PC-9 (cell line): Measurements from ENCODE around the gene CMSS1. TPM values are rescaled to one million over a fixed set of nuclear protein-coding genes. Genes with fewer than 3 reads are reported as not detected.

Experiments
- BruUV-seq: library from RNA; stranded (reverse); fragments of 400-500 nt; replicated peaks from 2 replicates; lab custom pipeline; 2021; lab: Mats Ljungman, UMichigan
- CTCF ChIA-PET: fragments of 300-600 bp; sonication (Branson Sonifier 250); formaldehyde crosslinking; loops from one replicate; lab custom pipeline; 2022; ENCODE audit warnings: antibody characterized with exemption; lab: Charles Lee
- POLR2A ChIA-PET: fragments of 300-600 bp; sonication (Branson Sonifier 250); formaldehyde crosslinking; loops from one replicate; lab custom pipeline; 2022; ENCODE audit warnings: antibody characterized with exemption; ENCODE audit not compliant: unreplicated experiment; lab: Charles Lee
- DNase-seq, 2 experiments: peaks; one replicate each; pipeline versions ENCODE4 v3.0.0 to v3.0.0-alpha.2; 2015 to 2022; ENCODE audit warnings: mixed read lengths in 1 of 2
- H2AFZ ChIP-seq: fragments of 200-600 bp; sonication (generic); 2 replicates; pipeline ENCODE4 v1.8.1; 2017; ENCODE audit warnings: antibody characterized with exemption
- H3F3A ChIP-seq: fragments of 200-600 bp; sonication (generic); 2 replicates; pipeline ENCODE4 v1.8.1; 2017; ENCODE audit warnings: antibody characterized with exemption, mild to moderate bottlenecking, low read depth; ENCODE audit not compliant: insufficient read depth
- H3K27ac ChIP-seq: fragments of 200-600 bp; sonication (generic); 2 replicates; pipeline ENCODE4 v1.6.1; 2016; ENCODE audit warnings: mixed run types
- H3K27me3 ChIP-seq: fragments of 200-600 bp; sonication (generic); 2 replicates; pipeline ENCODE4 v1.6.1; 2016; ENCODE audit warnings: low read depth, mixed run types; ENCODE audit not compliant: insufficient read depth
- H3K36me3 ChIP-seq: fragments of 200-600 bp; sonication (generic); 2 replicates; pipeline ENCODE4 v1.6.1; 2016; ENCODE audit warnings: low read depth, mixed run types
- H3K4me1 ChIP-seq: fragments of 200-600 bp; sonication (generic); replicated peaks from 2 replicates; pipeline ENCODE4 v1.6.1; 2016; ENCODE audit warnings: mixed run types; ENCODE audit not compliant: insufficient read depth
- H3K4me2 ChIP-seq: fragments of 200-600 bp; sonication (generic); 2 replicates; pipeline ENCODE4 v1.6.1; 2017; ENCODE audit warnings: mixed run types
- H3K4me3 ChIP-seq: fragments of 200-600 bp; sonication (generic); 2 replicates; pipeline ENCODE4 v1.6.1; 2016; ENCODE audit warnings: mixed run types
- H3K79me2 ChIP-seq: fragments of 200-600 bp; sonication (generic); 2 replicates; pipeline ENCODE4 v1.6.1; 2017; ENCODE audit warnings: low read depth, mixed run types
- H3K9me2 ChIP-seq: fragments of 200-600 bp; sonication (generic); 2 replicates; pipeline ENCODE4 v1.8.1; 2017; ENCODE audit warnings: mild to moderate bottlenecking; ENCODE audit not compliant: insufficient read depth
- H3K9me3 ChIP-seq: fragments of 200-600 bp; sonication (generic); 2 replicates; pipeline ENCODE4 v1.8.1; 2016; ENCODE audit warnings: low read depth; ENCODE audit not compliant: insufficient read depth
- H4K20me1 ChIP-seq: fragments of 200-600 bp; sonication (generic); 2 replicates; pipeline ENCODE4 v1.8.1; 2017; ENCODE audit not compliant: insufficient read depth
- CTCF ChIP-seq: fragments of 200-600 bp; sonication (generic); conservative IDR thresholded peaks from 2 replicates; pipeline ENCODE4 v1.6.1; 2017; ENCODE audit warnings: mixed run types, antibody characterized with exemption, mild to moderate bottlenecking, moderate library complexity
- EZH2 ChIP-seq: fragments of 200-600 bp; sonication (generic); IDR thresholded peaks from 2 replicates; pipeline ENCODE4 v1.8.0; 2017; ENCODE audit warnings: antibody characterized with exemption, low read depth
- intact Hi-C: fragments of 100-400 bp; cut with micrococcal nuclease; formaldehyde crosslinking; loops from one replicate; pipeline ENCODE4 v1.10.0; 2022; ENCODE audit not compliant: unreplicated experiment
- total RNA-seq: library from RNA; stranded (reverse); gene quantifications from 2 replicates; pipeline ENCODE4 v1.2.3, GENCODE V29; 2021

The CMSS1 gene
- total RNA-seq, 1 experiment from 2014 or later: 98.9 TPM

- POLR2A ChIA-PET: no interaction called here
- Histone ChIP-seq H3K27ac (no peak overlapping the region), H3K4me3 (no peak overlapping the region), H3K79me2 (no peaks in the 10 kb centered on the region), H3K36me3 (no peaks in the 10 kb centered on the region), H3K4me1 (peaks cover 10% of the 10 kb centered on the region), H2AFZ (no peak overlapping the region), H3K27me3 (no peaks in the 10 kb centered on the region), H3K4me2 (no peak overlapping the region), H3F3A (peaks cover 5% of the 10 kb centered on the region; the same call in 1 of the 2 replicates), H3K9me3 (no peaks in the 10 kb centered on the region; the same call in 1 of the 2 replicates), H3K9me2 (no peaks in the 10 kb centered on the region), H4K20me1 (no peaks in the 10 kb centered on the region)
- intact Hi-C loops: no loop called here
- no TSS peak for BruUV-seq
- TF ChIP-seq EZH2 (no peak), CTCF (no peak)
- DNase-seq: no peak
- CTCF ChIA-PET: interaction anchor here (0.6 kb wide), 1 partner anchor 74 kb away, joined by 3 read pairs; no protein-coding TSS in a partner anchor
These were observed 268.7 kb downstream of the CMSS1 start for GRCh38 chr3:100086401-100086800.

GRCh38 chr3:100087198-100087597 lies 269.5 kb downstream of the CMSS1 start:
- Histone ChIP-seq H3K36me3 (no peaks in the 10 kb centered on the region), H3K79me2 (no peaks in the 10 kb centered on the region), H3F3A (peaks cover 5% of the 10 kb centered on the region; the same call in 1 of the 2 replicates), H3K4me3 (no peak overlapping the region), H4K20me1 (no peaks in the 10 kb centered on the region), H3K9me2 (no peaks in the 10 kb centered on the region), H2AFZ (no peak overlapping the region), H3K27ac (no peak overlapping the region), H3K9me3 (no peaks in the 10 kb centered on the region; the same call in 1 of the 2 replicates), H3K4me2 (no peak overlapping the region), H3K4me1 (peaks cover 10% of the 10 kb centered on the region), H3K27me3 (no peaks in the 10 kb centered on the region)
- POLR2A ChIA-PET: no interaction called here
- no peak for DNase-seq
- no TSS peak for BruUV-seq
- CTCF ChIA-PET: interaction anchor here (0.6 kb wide), 1 partner anchor 74 kb away, joined by 3 read pairs; no protein-coding TSS in a partner anchor
- TF ChIP-seq EZH2 (no peak), CTCF (no peak)
- intact Hi-C loops: no loop called here

GRCh38 chr3:100088735-100089368 lies 271.2 kb downstream of the CMSS1 start:
- ChIA-PET CTCF (interaction anchor here (1.2 to 2.0 kb wide), 2 partner anchors 20 to 246 kb away, joined by 3 to 5 read pairs; no protein-coding TSS in a partner anchor), POLR2A (interaction anchor here (0.6 kb wide), 1 partner anchor 242 kb away, joined by 8 read pairs; no protein-coding TSS in a partner anchor)
- H3K4me2 ChIP-seq: no peak overlapping the region
- H3K79me2 ChIP-seq: no peaks in the 10 kb centered on the region
- H3K27ac ChIP-seq: no peak overlapping the region
- no peak overlapping the region for H3K4me3 ChIP-seq
- no peak for DNase-seq
- H3K36me3 ChIP-seq: no peaks in the 10 kb centered on the region
- H3F3A ChIP-seq: peaks cover 5% of the 10 kb centered on the region; the same call in 1 of the 2 replicates
- no peaks in the 10 kb centered on the region for H3K9me2 ChIP-seq
- H3K4me1 ChIP-seq: peaks cover 10% of the 10 kb centered on the region
- H4K20me1 ChIP-seq: no peaks in the 10 kb centered on the region
- intact Hi-C loops: no loop called here
- no peak overlapping the region for H2AFZ ChIP-seq
- no peaks in the 10 kb centered on the region for H3K27me3 ChIP-seq
- H3K9me3 ChIP-seq: no peaks in the 10 kb centered on the region; the same call in none of the 2 replicates
- BruUV-seq: no TSS peak
- TF ChIP-seq EZH2 (no peak), CTCF (no peak)
